Measurements from ENCODE around the gene POLRMT.

POLRMT gene

DNA sequence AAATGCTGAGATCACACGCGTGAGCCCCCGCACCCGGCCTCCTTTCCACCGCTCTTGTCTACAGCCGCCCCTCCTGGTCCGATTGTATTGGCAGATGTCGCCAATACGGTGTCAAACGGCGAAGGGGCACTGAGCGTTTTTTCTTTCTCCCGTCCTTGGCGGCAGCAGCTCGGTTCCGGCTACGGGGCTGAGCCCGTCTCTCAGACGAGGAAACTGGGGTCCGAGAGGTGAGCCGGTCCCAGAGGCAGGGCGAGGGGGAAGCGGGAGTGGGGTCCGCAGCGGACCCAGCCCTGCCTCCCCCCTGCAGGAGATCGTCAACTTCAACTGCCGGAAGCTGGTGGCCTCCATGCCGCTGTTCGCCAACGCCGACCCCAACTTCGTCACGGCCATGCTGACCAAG is 20.4 kb downstream of the POLRMT start:
- Histone ChIP-seq H3K36me3 (ENCODE audit: insufficient read depth) (no peaks in the 10 kb centered on the region), H2AFZ (ENCODE audit: low read depth) (no peak overlapping the region), H3K27ac (no peak overlapping the region), H3K9ac (no peak overlapping the region), H3K4me3 (IDR thresholded peaks at IDR 0.05; ENCODE audit: insufficient read depth, low read depth, low read length) (no peak overlapping the region), H3K79me2 (ENCODE audit: insufficient read depth, low read depth) (no peaks in the 10 kb centered on the region), H3K27me3 (ENCODE audit: insufficient read depth, low read depth) (no peaks in the 10 kb centered on the region), H4K20me1 (ENCODE audit: insufficient read depth) (no peaks in the 10 kb centered on the region), H3K4me1 (ENCODE audit: low read depth, poor library complexity, severe bottlenecking) (no peaks in the 10 kb centered on the region), H3K4me2 (no peak overlapping the region)
- TF ChIP-seq, protein P1, sequence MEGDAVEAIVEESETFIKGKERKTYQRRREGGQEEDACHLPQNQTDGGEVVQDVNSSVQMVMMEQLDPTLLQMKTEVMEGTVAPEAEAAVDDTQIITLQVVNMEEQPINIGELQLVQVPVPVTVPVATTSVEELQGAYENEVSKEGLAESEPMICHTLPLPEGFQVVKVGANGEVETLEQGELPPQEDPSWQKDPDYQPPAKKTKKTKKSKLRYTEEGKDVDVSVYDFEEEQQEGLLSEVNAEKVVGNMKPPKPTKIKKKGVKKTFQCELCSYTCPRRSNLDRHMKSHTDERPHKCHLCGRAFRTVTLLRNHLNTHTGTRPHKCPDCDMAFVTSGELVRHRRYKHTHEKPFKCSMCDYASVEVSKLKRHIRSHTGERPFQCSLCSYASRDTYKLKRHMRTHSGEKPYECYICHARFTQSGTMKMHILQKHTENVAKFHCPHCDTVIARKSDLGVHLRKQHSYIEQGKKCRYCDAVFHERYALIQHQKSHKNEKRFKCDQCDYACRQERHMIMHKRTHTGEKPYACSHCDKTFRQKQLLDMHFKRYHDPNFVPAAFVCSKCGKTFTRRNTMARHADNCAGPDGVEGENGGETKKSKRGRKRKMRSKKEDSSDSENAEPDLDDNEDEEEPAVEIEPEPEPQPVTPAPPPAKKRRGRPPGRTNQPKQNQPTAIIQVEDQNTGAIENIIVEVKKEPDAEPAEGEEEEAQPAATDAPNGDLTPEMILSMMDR (conservative IDR thresholded peaks at IDR 0.05; ENCODE audit: low read depth, low read length) = no peak

DNA sequence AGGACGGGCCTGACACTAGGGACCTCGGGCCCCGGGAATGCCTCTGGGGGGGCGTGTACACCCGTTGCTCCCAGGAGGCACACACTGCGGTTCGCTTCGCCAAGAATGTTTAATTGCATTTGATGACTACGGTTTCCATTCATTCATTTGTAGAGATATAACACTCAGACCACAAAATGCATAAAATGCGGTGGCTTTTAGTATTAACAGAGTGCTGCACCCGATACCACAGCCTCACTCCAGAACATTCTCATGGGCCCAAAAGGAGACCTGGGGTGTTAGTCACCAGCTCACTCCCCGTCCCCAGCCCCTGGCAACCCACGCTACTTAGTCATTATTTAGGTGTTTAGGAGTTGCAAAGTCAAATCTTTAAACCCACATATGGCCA is 21.9 kb downstream of the POLRMT start:
- Histone ChIP-seq H3K4me1 (ENCODE audit: low read depth, poor library complexity, severe bottlenecking) (no peaks in the 10 kb centered on the region), H3K27ac (no peak overlapping the region), H2AFZ (ENCODE audit: low read depth) (no peak overlapping the region), H4K20me1 (ENCODE audit: insufficient read depth) (no peaks in the 10 kb centered on the region), H3K79me2 (ENCODE audit: insufficient read depth, low read depth) (no peaks in the 10 kb centered on the region), H3K4me2 (no peak overlapping the region), H3K27me3 (ENCODE audit: insufficient read depth, low read depth) (no peaks in the 10 kb centered on the region), H3K9ac (no peak overlapping the region), H3K4me3 (IDR thresholded peaks at IDR 0.05; ENCODE audit: insufficient read depth, low read depth, low read length) (no peak overlapping the region), H3K36me3 (ENCODE audit: insufficient read depth) (no peaks in the 10 kb centered on the region)
- TF ChIP-seq, protein P1 (conservative IDR thresholded peaks at IDR 0.05; ENCODE audit: low read depth, low read length) = no peak

DNA sequence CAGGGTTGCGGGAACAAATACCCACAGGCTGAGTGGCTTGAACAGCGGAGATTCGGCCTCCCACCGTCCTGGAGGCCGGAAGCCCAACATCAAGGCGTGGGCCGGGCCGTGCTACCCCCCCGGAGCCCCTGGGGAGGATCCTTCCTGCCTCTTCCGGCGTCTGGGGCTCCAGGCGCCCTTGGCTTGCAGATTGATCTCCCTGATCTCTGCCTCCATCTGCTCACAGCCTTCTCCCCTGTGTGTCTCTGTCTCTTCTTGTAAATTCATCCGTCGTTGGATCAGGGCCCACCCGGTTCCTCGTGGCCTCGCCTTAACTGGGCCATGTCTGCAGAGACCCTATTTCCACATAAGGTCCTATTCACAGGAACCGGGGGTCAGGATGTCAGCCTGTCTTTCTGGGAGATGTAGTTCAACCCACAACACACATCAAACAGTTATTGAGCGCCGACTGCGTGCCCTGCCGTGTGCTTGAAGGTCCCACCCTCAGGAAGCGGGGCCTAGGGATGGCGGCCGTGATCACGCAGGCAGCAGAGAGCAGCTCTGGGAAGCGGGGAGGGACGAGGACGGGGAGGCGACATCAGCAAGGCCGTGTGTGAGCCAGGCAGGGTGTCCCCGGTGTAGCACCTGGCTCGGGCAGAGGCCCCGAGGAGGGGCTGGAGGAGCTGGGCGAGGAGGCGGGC is 22.4 kb downstream of the POLRMT start:
- Histone ChIP-seq H3K79me2 (ENCODE audit: insufficient read depth, low read depth) (no peaks in the 10 kb centered on the region), H3K4me1 (ENCODE audit: low read depth, poor library complexity, severe bottlenecking) (no peaks in the 10 kb centered on the region), H4K20me1 (ENCODE audit: insufficient read depth) (no peaks in the 10 kb centered on the region), H3K36me3 (ENCODE audit: insufficient read depth) (no peaks in the 10 kb centered on the region), H3K4me2 (no peak overlapping the region), H3K27me3 (ENCODE audit: insufficient read depth, low read depth) (no peaks in the 10 kb centered on the region), H2AFZ (ENCODE audit: low read depth) (no peak overlapping the region), H3K4me3 (IDR thresholded peaks at IDR 0.05; ENCODE audit: insufficient read depth, low read depth, low read length) (no peak overlapping the region), H3K9ac (no peak overlapping the region), H3K27ac (no peak overlapping the region)
- TF ChIP-seq, protein P1 (conservative IDR thresholded peaks at IDR 0.05; ENCODE audit: low read depth, low read length) = no peak

DNA sequence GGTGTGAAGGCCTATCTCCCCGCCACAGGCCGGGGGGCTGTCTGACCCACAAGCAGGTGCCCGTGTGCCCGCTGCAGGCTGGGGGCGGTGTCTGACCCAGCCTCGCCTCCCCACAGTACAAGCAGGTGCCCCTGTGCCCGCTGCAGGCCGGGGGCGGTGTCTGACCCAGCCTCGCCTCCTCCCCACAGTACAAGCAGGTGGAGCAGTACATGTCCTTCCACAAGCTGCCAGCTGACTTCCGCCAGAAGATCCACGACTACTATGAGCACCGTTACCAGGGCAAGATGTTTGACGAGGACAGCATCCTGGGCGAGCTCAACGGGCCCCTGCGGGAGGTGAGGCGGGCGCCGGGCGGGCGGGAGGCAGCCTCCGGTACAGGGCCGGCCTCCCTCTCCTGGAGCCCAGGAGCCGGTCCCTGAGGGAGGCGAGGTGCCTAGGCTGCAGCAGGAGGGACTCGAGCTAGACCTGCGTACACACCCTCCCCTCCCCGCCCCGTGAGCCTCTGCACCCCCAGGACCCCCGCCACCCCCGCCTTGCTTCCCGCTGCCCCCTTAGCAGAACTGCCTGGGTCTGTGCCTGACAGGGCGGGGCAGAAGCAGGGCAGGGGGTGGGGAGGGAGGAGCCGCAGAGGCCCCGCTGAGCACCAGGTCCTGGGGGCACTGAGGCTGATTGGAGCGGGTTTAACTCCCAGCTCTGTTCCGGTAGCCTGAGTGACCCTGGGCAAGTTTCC is 23.1 kb downstream of the POLRMT start:
- Histone ChIP-seq H3K9ac (no peak overlapping the region), H3K4me3 (IDR thresholded peaks at IDR 0.05; ENCODE audit: insufficient read depth, low read depth, low read length) (no peak overlapping the region), H3K79me2 (ENCODE audit: insufficient read depth, low read depth) (no peaks in the 10 kb centered on the region), H3K27me3 (ENCODE audit: insufficient read depth, low read depth) (no peaks in the 10 kb centered on the region), H4K20me1 (ENCODE audit: insufficient read depth) (no peaks in the 10 kb centered on the region), H3K4me2 (no peak overlapping the region), H3K4me1 (ENCODE audit: low read depth, poor library complexity, severe bottlenecking) (no peaks in the 10 kb centered on the region), H3K27ac (no peak overlapping the region), H2AFZ (ENCODE audit: low read depth) (no peak overlapping the region), H3K36me3 (ENCODE audit: insufficient read depth) (no peaks in the 10 kb centered on the region)
- TF ChIP-seq, protein P1 (conservative IDR thresholded peaks at IDR 0.05; ENCODE audit: low read depth, low read length) = no peak

Data from KMS-11 (cell line).